DMS79 (cell line): Measurements from ENCODE around the gene RCE1.

ENCODE experiments used
- DNase-seq: peaks from one replicate; lab custom pipeline; 2025; lab: John Stamatoyannopoulos, UW

The RCE1 gene

GRCh38 chr11:66857234-66857926 is 14.1 kb downstream of the RCE1 start:
- no peak for DNase-seq

- no peak for DNase-seq
Observed at GRCh38 chr11:66857927-66858185, 14.6 kb downstream of the RCE1 start.

GRCh38 chr11:66858186-66858938 is 15.1 kb downstream of the RCE1 start:
- no peak for DNase-seq

- DNase-seq = no peak
Observed at GRCh38 chr11:66858939-66859685, 15.9 kb downstream of the RCE1 start.

- DNase-seq = no peak
Observed at GRCh38 chr11:66859686-66860448, 16.6 kb downstream of the RCE1 start.

GRCh38 chr11:66860449-66860831 is 17.2 kb downstream of the RCE1 start:
- DNase-seq = no peak

GRCh38 chr11:66861038-66861773 is 18.0 kb downstream of the RCE1 start:
- DNase-seq = no peak

GRCh38 chr11:66861774-66862558 is 18.7 kb downstream of the RCE1 start:
- DNase-seq = no peak

GRCh38 chr11:66862559-66863037 is 19.4 kb downstream of the RCE1 start:
- DNase-seq = no peak

- peak; percentile 14 for DNase-seq
Observed at GRCh38 chr11:66863428-66864125, 20.3 kb downstream of the RCE1 start.

- peak; percentile 36 for DNase-seq
Observed at GRCh38 chr11:66864172-66864901, 21.1 kb downstream of the RCE1 start.

GRCh38 chr11:66864924-66865697 is 21.9 kb downstream of the RCE1 start:
- peak; percentile 59 for DNase-seq

- peak; percentile 25 for DNase-seq
Observed at GRCh38 chr11:66866007-66866406, 22.8 kb downstream of the RCE1 start.

GRCh38 chr11:66866511-66866986 is 23.3 kb downstream of the RCE1 start:
- peak; percentile 62 for DNase-seq

GRCh38 chr11:66867425-66868040 is 24.3 kb downstream of the RCE1 start:
- DNase-seq = no peak

- no peak for DNase-seq
Observed at GRCh38 chr11:66868082-66868725, 25.0 kb downstream of the RCE1 start.
